Right atrium auricular region (tissue), 2 donors: ENCODE data around the gene TUBGCP6. TPM values are rescaled to one million over a fixed set of nuclear protein-coding genes. Genes with fewer than 3 reads are reported as not detected.

ENCODE experiments used
- DNase-seq: peaks from one replicate; pipeline ENCODE4 v3.0.0-alpha.2; 2019; ENCODE audit warnings: low spot score
- H3K27ac ChIP-seq, 2 donors: fragments of 200-600 bp; sonication (generic); 1 replicate in 1 of 2; 2 replicates in 1 of 2; pipeline ENCODE4 v1.5.1; 2016 to 2019
- H3K27me3 ChIP-seq, 2 donors: fragments of 200-600 bp; sonication (generic); one replicate each; pipeline versions ENCODE4 v1.5.1 to v1.6.0; 2017 to 2019
- H3K36me3 ChIP-seq: fragments of 200-600 bp; sonication (generic); one replicate; pipeline ENCODE4 v1.5.1; 2016
- H3K4me1 ChIP-seq, 2 donors: fragments of 200-600 bp; sonication (generic); one replicate each; pipeline versions ENCODE4 v1.5.1 to v1.6.0; 2017 to 2019
- H3K4me3 ChIP-seq, 2 donors: fragments of 200-600 bp; sonication (generic); 1 replicate in 1 of 2; 2 replicates in 1 of 2; pipeline ENCODE4 v1.5.1; 2017 to 2019; ENCODE audit warnings: mild to moderate bottlenecking in 1 of 2, moderate library complexity in 1 of 2
- H3K9me3 ChIP-seq, 2 donors: fragments of 200-600 bp; sonication (generic); one replicate each; pipeline ENCODE4 v1.5.1; 2019
- total RNA-seq, 2 donors: library from RNA; depleted of rRNA; stranded (reverse); fragments of >200 nt; gene quantifications; one replicate each; pipeline ENCODE4 v1.1.0, GENCODE V29; 2016
- TF ChIP-seq, protein P1 (sequence below), 2 donors: fragments of 200-600 bp; sonication (generic); IDR thresholded peaks; one replicate each; pipeline ENCODE4 v1.5.1; 2019; ENCODE audit warnings: antibody characterized with exemption in 2 of 2

The TUBGCP6 gene
- total RNA-seq, 2 donors from 2014 or later: 19.5 to 22.1 TPM

GRCh38 chr22:50228366-50228765 lies 16.5 kb downstream of the TUBGCP6 start:
- H3K4me1 ChIP-seq: no peaks in the 10 kb centered on the region
- H3K4me3 ChIP-seq: no peak overlapping the region
- H3K36me3 ChIP-seq: peaks cover 56% of the 10 kb centered on the region
- no peaks in the 10 kb centered on the region for H3K27me3 ChIP-seq
- TF ChIP-seq, protein P1, sequence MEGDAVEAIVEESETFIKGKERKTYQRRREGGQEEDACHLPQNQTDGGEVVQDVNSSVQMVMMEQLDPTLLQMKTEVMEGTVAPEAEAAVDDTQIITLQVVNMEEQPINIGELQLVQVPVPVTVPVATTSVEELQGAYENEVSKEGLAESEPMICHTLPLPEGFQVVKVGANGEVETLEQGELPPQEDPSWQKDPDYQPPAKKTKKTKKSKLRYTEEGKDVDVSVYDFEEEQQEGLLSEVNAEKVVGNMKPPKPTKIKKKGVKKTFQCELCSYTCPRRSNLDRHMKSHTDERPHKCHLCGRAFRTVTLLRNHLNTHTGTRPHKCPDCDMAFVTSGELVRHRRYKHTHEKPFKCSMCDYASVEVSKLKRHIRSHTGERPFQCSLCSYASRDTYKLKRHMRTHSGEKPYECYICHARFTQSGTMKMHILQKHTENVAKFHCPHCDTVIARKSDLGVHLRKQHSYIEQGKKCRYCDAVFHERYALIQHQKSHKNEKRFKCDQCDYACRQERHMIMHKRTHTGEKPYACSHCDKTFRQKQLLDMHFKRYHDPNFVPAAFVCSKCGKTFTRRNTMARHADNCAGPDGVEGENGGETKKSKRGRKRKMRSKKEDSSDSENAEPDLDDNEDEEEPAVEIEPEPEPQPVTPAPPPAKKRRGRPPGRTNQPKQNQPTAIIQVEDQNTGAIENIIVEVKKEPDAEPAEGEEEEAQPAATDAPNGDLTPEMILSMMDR (IDR thresholded peaks at IDR 0.05): no peak
- no peaks in the 10 kb centered on the region for H3K9me3 ChIP-seq
- no peak for DNase-seq
- no peak overlapping the region for H3K27ac ChIP-seq

- H3K27me3 ChIP-seq: no peaks in the 10 kb centered on the region
- TF ChIP-seq, protein P1 (IDR thresholded peaks at IDR 0.05): no peak
- H3K36me3 ChIP-seq: peaks cover 57% of the 10 kb centered on the region
Measured at GRCh38 chr22:50227579-50228215, 17.1 kb downstream of the TUBGCP6 start.

GRCh38 chr22:50226875-50227165 lies 18.0 kb downstream of the TUBGCP6 start:
- Histone ChIP-seq H3K9me3 (no peaks in the 10 kb centered on the region), H3K4me3 (no peak overlapping the region), H3K36me3 (peaks cover 63% of the 10 kb centered on the region), H3K27ac (no peak overlapping the region), H3K4me1 (no peaks in the 10 kb centered on the region), H3K27me3 (no peaks in the 10 kb centered on the region)
- TF ChIP-seq, protein P1 (IDR thresholded peaks at IDR 0.05): no peak
- no peak for DNase-seq

More at GRCh38 chr22:50227579-50228215, 17.1 kb downstream of the TUBGCP6 start:
- no peaks in the 10 kb centered on the region for H3K4me1 ChIP-seq
- H3K9me3 ChIP-seq: no peaks in the 10 kb centered on the region
- no peak for DNase-seq
- H3K27ac ChIP-seq: no peak overlapping the region
- H3K4me3 ChIP-seq: no peak overlapping the region

- no peaks in the 10 kb centered on the region for H3K9me3 ChIP-seq
- H3K36me3 ChIP-seq: peaks cover 68% of the 10 kb centered on the region
- H3K27me3 ChIP-seq: no peaks in the 10 kb centered on the region
- no peak for DNase-seq
- no peaks in the 10 kb centered on the region for H3K4me1 ChIP-seq
- TF ChIP-seq, protein P1 (IDR thresholded peaks at IDR 0.05): no peak
- no peak overlapping the region for H3K27ac ChIP-seq
- no peak overlapping the region for H3K4me3 ChIP-seq
Measured at GRCh38 chr22:50226063-50226874, 18.6 kb downstream of the TUBGCP6 start.

- no peak overlapping the region for H3K27ac ChIP-seq
- DNase-seq: no peak
- H3K27me3 ChIP-seq: no peaks in the 10 kb centered on the region
- H3K36me3 ChIP-seq: peaks cover 77% of the 10 kb centered on the region
- H3K4me1 ChIP-seq: no peaks in the 10 kb centered on the region
- H3K9me3 ChIP-seq: no peaks in the 10 kb centered on the region
- TF ChIP-seq, protein P1 (IDR thresholded peaks at IDR 0.05): no peak
- H3K4me3 ChIP-seq: no peak overlapping the region
Measured at GRCh38 chr22:50225200-50225969, 19.4 kb downstream of the TUBGCP6 start.
